Effector CD4-positive, alpha-beta T cell (primary cell): ENCODE data around the gene RPL37.
"Not testable (repeated sequence)": the region's sequence is repeated elsewhere in the genome, so short reads cannot be mapped to it uniquely, and the experiment has no call there.

Experiments
- DNase-seq: peaks from one replicate; pipeline ENCODE4 v3.0.0-alpha.2; 2020

The RPL37 gene

GRCh38 chr5:40833712-40834229, 1.3 kb downstream of the RPL37 start:
- DNase-seq, result no peak

GRCh38 chr5:40832345-40832744, 2.7 kb downstream of the RPL37 start:
- DNase-seq, result no peak

DNA sequence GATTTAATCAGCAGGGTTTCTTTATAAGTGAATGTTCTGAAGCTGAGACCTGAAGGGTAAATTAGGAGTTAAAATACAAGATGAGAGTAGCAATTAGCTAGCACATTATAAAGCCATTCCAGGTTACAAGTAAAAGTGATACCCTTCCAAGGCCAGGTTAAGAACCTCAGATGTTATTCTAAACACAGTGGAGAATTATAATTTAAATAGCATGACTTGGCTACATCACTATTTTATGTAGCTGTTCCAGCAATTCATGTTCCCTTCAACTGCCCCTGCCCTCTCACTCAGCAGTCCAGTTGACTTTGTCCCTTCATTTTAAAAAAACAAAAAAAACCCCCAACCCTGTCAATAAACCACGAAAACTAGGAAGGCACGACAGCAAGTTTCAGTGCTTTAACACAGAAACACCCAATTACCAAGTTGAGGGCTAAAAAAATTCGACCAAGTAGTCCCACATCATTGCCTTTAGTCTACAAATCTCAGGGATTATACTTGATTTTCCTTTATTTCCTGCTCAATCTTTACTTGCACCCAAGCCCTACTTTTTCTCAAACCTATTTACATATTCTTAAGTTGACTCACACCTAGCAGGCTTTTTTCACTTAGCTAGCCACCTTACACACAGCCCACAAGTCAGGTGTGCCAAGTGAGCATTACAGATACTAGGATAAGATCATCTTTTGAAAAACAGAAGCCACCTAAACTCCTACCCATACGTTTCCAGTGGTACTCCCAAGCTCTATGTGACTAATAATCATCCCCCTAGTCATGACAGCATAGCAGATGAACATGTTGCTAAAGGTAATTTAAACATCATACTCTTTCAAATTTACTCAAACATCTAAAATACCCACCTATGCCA, 3.4 kb downstream of the RPL37 start:
- no peak for DNase-seq

DNA sequence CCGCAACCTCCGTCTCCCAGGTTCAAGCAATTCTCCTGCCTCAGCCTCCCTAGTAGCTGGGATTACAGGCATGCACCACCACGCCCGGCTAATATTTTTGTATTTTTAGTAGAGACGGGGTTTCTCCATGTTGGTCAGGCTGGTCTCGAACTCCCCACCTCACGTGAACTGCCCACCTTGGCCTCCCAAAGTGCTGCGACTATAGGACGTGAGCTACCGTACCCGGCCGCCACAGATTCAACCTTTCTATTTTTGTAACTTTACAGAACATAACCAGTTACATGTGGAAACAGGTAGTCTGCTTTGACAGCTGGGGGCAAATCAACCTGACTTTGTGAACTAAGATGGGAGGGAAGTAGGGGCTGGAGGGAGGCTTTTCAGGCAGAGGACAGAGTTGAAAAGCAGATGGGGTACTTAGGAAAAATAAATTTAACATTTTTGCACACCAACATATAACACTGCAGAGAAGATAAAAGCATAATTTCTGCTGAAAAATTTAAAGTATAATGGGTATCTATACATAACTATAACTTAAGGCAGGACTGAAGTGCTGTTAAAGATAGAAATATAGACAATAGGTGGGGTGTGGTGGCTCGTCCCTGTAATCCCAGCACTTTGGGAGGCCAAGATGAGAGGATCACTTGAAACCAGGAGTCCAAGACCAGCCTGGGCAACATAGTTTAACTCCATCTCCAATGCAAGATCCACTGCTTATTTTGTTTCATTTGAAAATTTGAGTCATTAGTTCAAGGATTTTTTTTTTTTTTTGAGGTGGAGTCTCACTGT, 5.1 kb downstream of the RPL37 start:
- DNase-seq, result no peak

GRCh38 chr5:40828690-40829661, 6.0 kb downstream of the RPL37 start:
- DNase-seq, result no peak

DNA sequence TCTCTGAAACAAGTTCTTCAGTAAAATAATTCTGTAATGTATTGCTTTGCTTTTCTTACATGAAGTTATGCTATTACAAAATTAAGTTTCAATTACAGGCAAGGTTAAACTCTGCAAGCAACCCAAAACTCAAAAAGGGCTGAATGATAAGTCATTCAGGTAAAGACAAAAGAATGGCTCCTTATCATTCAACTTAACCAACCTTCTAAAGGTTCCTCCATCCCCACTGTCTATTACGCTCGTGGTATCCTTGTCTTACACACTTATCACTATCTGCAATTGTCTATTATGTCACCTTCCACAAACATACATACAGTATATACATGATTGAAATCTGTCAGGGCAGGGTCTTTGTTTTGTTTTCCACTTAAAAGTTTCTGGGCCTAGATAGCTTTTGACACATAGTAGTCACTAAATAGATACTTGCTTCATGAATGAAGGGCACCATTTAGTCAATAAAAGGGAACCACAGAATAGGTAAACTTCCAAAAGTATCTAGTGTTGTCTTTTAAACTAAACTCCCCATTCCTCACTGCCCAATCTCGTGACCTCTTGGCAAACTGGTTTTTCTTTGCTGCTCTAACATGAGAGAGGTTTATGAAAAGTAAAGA, 6.9 kb downstream of the RPL37 start:
- no peak for DNase-seq

- no peak for DNase-seq
Measured at GRCh38 chr5:40827188-40827977, 7.6 kb downstream of the RPL37 start.

DNA sequence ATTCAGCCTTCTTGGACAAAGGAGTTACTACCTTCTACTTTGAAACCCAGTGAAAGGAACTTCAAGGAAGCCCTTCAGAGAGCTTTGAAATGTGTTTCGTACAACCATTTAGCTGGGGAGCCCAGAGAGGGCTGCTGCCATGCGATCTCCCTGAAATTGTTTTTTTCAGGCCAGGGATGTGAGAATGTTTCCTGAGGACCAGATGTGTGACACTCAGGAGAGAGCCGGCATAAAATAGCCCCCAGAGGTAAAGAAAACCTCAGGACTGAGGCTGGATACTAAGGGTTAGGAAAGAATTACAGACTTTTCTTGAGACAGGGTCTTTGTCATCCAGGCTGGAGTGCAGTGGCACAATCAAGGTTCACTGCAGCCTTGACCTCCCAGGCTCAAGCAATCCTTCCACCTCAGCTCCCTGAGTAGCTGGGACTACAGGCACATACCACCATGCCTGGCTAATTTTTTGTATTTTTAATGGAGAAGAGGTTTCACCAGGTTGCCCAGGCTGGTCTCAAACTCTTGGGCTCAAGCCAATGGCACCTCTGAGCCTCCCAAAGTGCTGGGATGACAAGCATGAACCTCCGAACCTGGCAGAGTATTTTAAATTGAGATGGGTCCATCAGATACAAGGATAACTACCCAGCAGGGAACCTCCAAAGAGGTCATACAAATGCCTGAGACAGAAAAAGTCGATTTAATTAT, 8.4 kb downstream of the RPL37 start:
- DNase-seq, result no peak

DNA sequence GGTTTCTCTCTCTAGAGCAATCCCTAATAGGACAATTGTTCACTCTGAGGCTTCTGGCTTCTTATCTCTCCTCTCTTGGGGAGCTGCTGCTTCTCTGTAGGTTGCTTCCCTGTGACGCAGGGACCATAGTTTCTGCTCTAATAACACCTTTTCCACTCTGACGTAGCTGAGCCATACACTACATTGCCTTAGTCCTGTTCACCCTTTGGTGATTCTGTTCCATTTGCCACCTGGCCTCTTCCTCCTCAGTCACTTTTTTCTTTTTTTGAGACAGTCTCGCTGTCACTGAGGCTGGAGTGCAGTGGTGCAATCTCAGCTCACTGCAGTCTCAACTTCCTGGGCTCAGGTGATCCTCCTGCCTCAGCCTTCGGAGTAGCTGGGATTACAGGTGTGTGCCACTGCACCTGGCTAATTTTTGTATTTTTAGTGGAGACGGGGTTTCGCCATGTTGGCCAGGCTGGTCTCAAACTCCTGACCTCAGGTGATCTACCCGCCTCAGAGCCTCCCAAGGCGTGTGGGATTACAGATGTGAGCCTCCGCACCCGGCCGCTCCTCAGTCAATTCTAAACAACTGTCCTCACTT, 9.5 kb downstream of the RPL37 start:
- not testable (repeated sequence) for DNase-seq

DNA sequence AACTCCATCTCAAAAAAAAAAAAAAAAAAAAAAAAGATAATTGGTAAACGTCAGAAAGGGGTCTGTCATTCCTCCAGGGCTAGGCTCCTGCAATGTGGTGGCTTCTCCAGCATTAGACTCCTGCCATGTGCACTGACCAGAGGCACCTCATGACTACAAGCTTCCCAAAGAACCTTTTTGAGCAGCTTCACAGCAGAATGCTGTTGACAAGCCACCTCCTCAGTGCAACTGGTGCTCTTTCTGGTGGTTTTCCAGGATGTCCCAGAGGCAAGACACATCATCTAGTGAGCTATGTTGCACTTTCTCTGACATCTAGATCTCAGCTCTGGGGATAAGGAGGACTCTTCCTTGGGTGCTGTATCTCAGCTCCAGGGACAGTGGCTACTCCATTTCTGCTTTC, 11.6 kb downstream of the RPL37 start:
- DNase-seq, result no peak

- DNase-seq, result no peak
Measured at GRCh38 chr5:40813698-40814281, 21.2 kb downstream of the RPL37 start.

- DNase-seq, result no peak
Measured at GRCh38 chr5:40812125-40812524, 22.9 kb downstream of the RPL37 start.

GRCh38 chr5:40801771-40802562, 33.1 kb downstream of the RPL37 start:
- no peak for DNase-seq

DNA sequence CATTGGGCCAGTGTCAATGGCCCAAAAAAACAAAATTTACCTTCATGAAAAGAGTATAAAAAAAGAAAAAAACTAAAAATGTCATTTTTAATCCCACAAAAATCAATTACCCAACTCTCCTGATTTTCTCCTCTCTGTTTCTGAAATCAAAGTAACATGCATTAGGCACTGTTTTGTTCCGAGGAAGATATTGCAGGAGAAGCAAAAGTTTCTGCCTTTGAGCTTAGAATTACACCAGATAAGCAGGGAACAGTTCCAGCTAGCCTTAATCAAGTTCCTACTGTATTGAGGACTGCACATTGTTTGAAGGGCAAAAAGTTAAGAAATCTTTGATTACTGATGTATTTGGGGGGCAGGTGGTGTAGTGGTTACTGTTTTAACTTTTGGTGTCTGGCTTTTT, 35.8 kb downstream of the RPL37 start:
- DNase-seq, result no peak

DNA sequence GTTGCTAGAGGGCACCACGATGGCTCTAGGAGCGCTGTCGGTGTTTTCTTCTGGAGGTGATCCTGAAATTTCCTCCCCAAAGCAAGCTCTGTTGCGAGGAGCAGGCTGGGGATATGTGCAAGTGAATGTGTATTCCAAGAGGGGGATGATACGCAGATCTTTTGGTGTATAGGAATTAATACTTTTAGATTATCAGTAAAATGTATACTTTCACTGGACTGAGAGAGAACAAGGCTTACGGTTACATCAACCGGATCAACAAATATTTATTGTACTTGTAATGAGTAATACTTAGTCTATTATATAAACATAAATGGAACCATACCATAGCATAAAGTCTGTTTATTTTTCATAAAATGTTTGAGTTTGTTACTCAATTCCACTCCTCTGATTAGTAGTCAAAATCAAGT, 36.2 kb downstream of the RPL37 start:
- DNase-seq, result no peak

DNA sequence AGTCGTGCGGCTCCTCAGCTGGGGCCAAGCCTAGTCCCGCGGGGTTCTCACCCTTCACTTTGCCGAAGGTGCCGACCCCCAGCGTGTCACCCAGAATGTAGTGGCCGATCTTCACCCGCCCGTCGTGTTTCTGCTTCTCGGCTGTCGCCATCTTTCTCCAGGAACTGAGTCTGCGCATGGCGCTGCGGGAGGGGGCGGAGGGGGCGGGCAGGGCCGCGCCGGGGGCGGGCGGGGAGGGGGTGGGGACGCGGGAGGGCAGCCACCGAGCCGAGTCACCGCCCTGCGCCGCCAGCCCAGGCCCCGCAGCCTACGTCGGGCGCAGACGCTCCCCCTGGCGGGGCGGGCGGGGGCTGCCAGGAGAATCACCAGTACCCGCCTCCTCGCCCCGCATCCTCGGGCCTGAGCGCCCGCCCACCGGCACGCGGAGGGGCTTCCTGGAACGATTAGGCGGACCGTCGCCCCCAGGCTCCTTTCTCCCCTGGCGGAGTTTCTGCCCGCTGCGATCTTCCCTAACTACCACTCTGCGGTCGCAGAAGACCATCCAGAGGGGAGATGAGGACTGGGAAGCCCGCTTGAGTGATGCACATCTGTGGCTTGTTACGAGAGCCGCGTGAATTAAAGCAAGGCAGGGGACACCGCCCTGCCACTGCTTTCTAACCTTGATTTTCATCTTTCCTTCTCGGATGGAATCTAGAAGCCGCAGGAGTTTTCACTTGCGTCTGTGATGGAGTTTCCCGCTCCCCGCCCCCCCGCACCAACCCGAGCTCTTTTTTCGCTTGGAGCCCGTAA, 36.8 kb downstream of the RPL37 start, which contains the start of gene PRKAA1:
TSS of gene PRKAA1 (minus strand) at position 363 of the 789 bp plus-strand sequence. CDS start at position 178, 185 bp downstream.
- DNase-seq, result peak; percentile 86

GRCh38 chr5:40797273-40798011, 37.6 kb downstream of the RPL37 start:
- peak; percentile 71 for DNase-seq
